K562 (cell line): ENCODE measurements around the gene AHI1. TPM values are rescaled to one million over a fixed set of nuclear protein-coding genes. Genes with fewer than 3 reads are reported as not detected.

Experiments used
- ARID3A ChIP-seq: IDR thresholded peaks from 2 replicates; pipeline ENCODE4 v1.6.1; 2012; ENCODE audit warnings: low read depth, low read length, improper control_type of control experiment, borderline replicate concordance
- ATF4 ChIP-seq: fragments of 450-650 bp; formaldehyde crosslinking; IDR thresholded peaks from 2 replicates; pipeline ENCODE4 v1.4.0; 2022; ENCODE audit warnings: mild to moderate bottlenecking, moderate library complexity
- ATF6 ChIP-seq: sonication (generic); formaldehyde crosslinking; IDR thresholded peaks from 2 replicates; pipeline ENCODE4 v1.4.0; 2020; ENCODE audit warnings: mild to moderate bottlenecking, missing genetic modification reagents
- CREM ChIP-seq: IDR thresholded peaks from 2 replicates; pipeline ENCODE4 v1.6.1; 2014; ENCODE audit warnings: antibody characterized with exemption, low read depth
- DIDO1 ChIP-seq: fragments of 450-650 bp; IDR thresholded peaks from 2 replicates; pipeline ENCODE4 v1.6.1; 2016; ENCODE audit warnings: low read depth, missing biosample characterization, missing genetic modification characterization
- DMBX1 ChIP-seq: fragments of 250-450 bp; sonication (Bioruptor Pico); IDR thresholded peaks from 2 replicates; pipeline ENCODE4 v1.8.0; 2022; ENCODE audit warnings: inconsistent platforms, mild to moderate bottlenecking, moderate library complexity, borderline replicate concordance
- HCFC1 ChIP-seq: IDR thresholded peaks from 2 replicates; pipeline ENCODE4 v1.6.1; 2012; ENCODE audit warnings: low read depth, low read length, improper control_type of control experiment
- NFE2 ChIP-seq: IDR thresholded peaks from 2 replicates; pipeline ENCODE4 v1.6.1; 2014; ENCODE audit warnings: antibody characterized with exemption, low read depth
- PHF21A ChIP-seq: fragments of 450-650 bp; IDR thresholded peaks from 2 replicates; pipeline ENCODE4 v1.6.1; 2017; ENCODE audit warnings: low read depth, borderline replicate concordance
- POLR2H ChIP-seq: IDR thresholded peaks from 2 replicates; pipeline ENCODE4 v1.6.1; 2016; ENCODE audit warnings: missing genetic modification characterization, low read depth, mild to moderate bottlenecking, control low read depth, missing compliant biosample characterization, moderate library complexity
- YY1 ChIP-seq, 3 experiments: IDR thresholded peaks; 2 replicates each; pipeline ENCODE4 v1.6.1; 2011; ENCODE audit warnings: low read length in 2 of 3, mild to moderate bottlenecking in 2 of 3, moderate library complexity in 2 of 3, borderline replicate concordance in 1 of 3, control low read depth in 1 of 3, low read depth in 1 of 3; ENCODE audit not compliant: insufficient read depth in 3 of 3, insufficient replicate concordance in 2 of 3, control insufficient read depth in 1 of 3, insufficient read length in 1 of 3; ENCODE audit errors: extremely low read depth in 1 of 3
- ZNF311 ChIP-seq: fragments of 250-450 bp; sonication (Bioruptor Pico); IDR thresholded peaks from 2 replicates; pipeline ENCODE4 v1.4.0; 2020; ENCODE audit warnings: mild to moderate bottlenecking, moderate library complexity
- ZNF407 ChIP-seq: fragments of 450-650 bp; IDR thresholded peaks from 2 replicates; pipeline ENCODE4 v1.6.1; 2016; ENCODE audit warnings: low read depth
- polyA plus RNA-seq, 8 experiments: library from polyadenylated mRNA; depleted of rRNA in 4 of 8; stranded (reverse) in 5 of 8; unstranded in 3 of 8; fragments of >200 nt; fragmentation: Nextera tagmentation in 2 of 8; fragmentation: Illumina TruSeq in 1 of 8; extraction: Ambion mirVana in 2 of 8; extraction: Trizol in 1 of 8; gene quantifications; 2 replicates each; pipeline versions ENCODE4 v1.2.1 to v1.2.3, GENCODE V29; 2011 to 2014; ENCODE audit warnings: inconsistent platforms in 1 of 8, missing spikeins in 1 of 8
- total RNA-seq, 7 experiments: library from RNA; depleted of rRNA in 6 of 7; stranded (reverse); fragments of >200 nt in 6 of 7; fragmentation: Illumina TruSeq in 2 of 7; extraction: Trizol in 2 of 7; gene quantifications; 2 replicates each; pipeline versions ENCODE4 v1.2.1 to v1.2.3, GENCODE V29; 2011 to 2021; ENCODE audit warnings: low replicate concordance in 1 of 7

Gene AHI1
- total and polyA plus RNA-seq, 9 of the 15 experiments (the other 6 are each of a cell fraction or from before 2014, with no cell fraction given) = 24.7 to 54.9 (median 32.2) TPM

GRCh38 chr6:135323202-135323668 lies 174.3 kb downstream of the AHI1 start (continued):
- TF ChIP-seq ZNF407 = no peak
- no peak; the same call in none of the 2 replicates for TF ChIP-seq PHF21A
- peak; percentile 56; the same call in 1 of the 2 replicates for TF ChIP-seq ARID3A
- TF ChIP-seq ATF4 (CRISPR knock-in tag) = peak; percentile 86
- no peak for TF ChIP-seq YY1 (IDR thresholded peaks at IDR 0.05; ENCODE audit: borderline replicate concordance in 1 of 3, control insufficient read depth in 1 of 3, extremely low read depth in 1 of 3, insufficient read depth in 3 of 3, insufficient read length in 1 of 3, insufficient replicate concordance in 2 of 3, low read depth in 1 of 3, low read length in 2 of 3)
- no peak for TF ChIP-seq DIDO1 (tag)
- peak; percentile 87 for TF ChIP-seq CREM
- TF ChIP-seq ZNF311 (CRISPR knock-in tag) = peak; percentile 77; the same call in 1 of the 2 replicates
- peak; percentile 97 for TF ChIP-seq DMBX1 (CRISPR knock-in tag)
- no peak for TF ChIP-seq HCFC1
- TF ChIP-seq POLR2H = peak; percentile 81
- peak; percentile 82 for TF ChIP-seq NFE2
- peak; percentile 43; the same call in 1 of the 2 replicates for TF ChIP-seq ATF6 (CRISPR knock-in tag)
